Stimulated activated CD4-positive, alpha-beta T cell treated with anti-CD3 and anti-CD28 coated beads, Interleukin-1b, Interleukin-23, amount 100 ng/mL, for 1 hour (primary cell): ENCODE data around the gene NTN1.

Experiments used
- DNase-seq, 2 donors: peaks; one replicate each; pipeline ENCODE4 v3.0.0-alpha.2; 2020; ENCODE audit warnings: low read depth in 2 of 2

NTN1 gene

GRCh38 chr17:9195961-9196670, 174.8 kb downstream of the NTN1 start:
- DNase-seq, result no peak

DNA sequence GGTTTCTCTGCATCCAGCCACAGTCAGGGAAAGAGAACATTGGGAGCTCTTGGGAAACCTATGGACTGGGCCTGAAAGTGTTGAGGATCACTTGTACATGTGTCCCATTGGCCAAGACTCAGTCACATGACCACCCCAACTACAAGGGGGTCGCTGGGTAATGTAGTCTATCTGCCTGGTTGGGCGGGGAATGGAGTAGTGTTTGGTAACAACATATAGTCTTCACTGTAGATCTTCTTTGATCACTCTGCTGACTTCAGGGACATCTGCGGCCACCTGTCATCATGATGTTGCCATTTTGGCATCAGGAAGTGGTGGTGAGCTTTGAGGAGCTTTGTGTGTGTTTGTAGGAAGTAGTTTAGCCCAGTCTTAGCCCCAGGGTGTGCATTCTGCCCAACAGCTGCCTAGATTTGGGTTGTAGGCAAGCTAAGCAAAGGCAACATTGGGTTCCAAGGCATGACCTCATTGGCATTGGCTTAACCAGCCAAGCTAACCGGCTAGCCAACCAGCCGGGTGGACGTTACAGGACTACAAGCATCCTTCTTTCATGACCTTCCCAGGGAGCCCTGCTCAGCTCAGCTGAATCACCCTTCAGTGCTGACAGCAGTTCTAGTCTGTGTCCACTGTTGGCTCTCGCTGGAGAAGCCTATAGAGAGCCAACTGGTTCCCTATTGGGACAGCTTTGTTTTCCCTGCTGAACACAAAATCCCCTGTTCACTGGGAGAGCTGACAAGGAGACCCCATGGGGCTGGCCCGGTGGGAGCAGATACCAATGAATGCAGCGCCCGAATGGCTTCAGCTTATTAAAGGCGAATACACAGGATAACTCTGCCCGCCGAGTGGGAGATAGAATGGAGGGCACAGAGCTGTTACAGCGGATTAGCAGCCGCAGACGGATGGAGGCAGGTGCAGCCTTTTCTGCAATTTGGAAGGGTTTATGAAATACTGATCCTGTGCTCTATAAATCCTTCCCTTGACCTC, 178.6 kb downstream of the NTN1 start:
- no peak for DNase-seq

DNA sequence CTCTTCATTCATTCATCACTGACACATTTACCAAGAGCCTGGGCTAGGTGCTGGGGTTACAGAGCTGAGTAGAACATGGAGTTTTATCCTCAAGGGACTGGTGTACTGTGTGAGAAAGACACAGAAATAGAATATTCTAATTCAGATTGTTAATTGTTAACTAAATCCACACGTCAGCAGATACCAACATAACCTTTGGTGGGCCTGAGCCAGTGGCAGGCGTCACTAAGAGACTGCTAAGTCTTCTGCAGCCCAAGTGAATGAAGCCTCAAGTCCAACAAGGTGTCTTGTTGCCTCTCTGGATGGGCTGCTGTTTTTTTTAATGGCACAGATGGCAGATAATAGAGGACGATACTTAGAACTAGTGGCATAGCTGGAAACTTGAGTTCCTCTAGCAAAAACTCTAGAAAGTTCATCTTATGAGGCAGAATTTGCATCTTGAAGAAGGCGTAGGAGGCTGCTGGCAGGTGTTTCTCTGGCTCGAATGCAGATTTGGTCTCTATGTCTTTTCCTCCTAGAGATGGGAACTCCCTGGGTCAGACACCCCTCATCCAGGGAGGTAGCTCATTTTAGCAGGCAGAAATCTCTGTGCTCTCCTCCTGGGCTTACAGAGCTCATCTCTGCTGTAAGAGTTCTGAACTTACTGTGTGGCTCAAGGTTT, 179.5 kb downstream of the NTN1 start:
- no peak for DNase-seq

- no peak for DNase-seq
Measured at GRCh38 chr17:9202532-9202931, 181.2 kb downstream of the NTN1 start.

DNA sequence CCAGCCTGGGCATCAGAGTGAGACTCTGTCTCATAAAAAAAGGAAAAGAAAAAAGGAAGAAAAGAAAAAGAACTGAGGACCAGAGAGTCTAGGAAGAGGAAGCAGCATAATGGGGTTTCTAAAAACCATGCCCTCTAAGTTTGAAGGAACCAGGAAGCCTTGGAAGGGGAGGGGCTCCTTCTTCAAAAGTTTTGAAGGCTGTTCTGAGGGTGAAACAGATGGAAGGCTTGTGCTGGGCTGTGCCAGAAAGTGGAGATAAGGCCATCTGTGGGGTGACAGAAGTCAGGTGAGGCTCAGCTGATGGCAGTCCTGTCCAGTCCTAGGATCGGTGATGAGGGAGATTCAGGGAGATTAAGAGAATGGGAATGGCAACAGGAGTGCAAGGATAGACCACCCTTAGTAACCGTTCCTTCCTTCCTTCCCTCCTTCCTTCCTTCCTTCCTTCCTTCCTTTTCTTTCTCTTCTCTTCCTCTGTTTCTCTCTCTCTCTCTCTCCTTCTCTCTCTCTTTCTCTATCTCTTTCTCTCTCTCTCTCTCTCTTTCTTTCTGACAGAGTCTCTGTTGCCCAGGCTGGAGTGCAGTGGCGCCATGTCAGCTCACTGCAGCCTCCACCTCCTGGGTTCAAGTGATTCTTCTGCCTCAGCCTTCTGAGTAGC, 182.6 kb downstream of the NTN1 start:
- DNase-seq, result no peak

GRCh38 chr17:9204637-9205329, 183.5 kb downstream of the NTN1 start:
- DNase-seq, result no peak

DNA sequence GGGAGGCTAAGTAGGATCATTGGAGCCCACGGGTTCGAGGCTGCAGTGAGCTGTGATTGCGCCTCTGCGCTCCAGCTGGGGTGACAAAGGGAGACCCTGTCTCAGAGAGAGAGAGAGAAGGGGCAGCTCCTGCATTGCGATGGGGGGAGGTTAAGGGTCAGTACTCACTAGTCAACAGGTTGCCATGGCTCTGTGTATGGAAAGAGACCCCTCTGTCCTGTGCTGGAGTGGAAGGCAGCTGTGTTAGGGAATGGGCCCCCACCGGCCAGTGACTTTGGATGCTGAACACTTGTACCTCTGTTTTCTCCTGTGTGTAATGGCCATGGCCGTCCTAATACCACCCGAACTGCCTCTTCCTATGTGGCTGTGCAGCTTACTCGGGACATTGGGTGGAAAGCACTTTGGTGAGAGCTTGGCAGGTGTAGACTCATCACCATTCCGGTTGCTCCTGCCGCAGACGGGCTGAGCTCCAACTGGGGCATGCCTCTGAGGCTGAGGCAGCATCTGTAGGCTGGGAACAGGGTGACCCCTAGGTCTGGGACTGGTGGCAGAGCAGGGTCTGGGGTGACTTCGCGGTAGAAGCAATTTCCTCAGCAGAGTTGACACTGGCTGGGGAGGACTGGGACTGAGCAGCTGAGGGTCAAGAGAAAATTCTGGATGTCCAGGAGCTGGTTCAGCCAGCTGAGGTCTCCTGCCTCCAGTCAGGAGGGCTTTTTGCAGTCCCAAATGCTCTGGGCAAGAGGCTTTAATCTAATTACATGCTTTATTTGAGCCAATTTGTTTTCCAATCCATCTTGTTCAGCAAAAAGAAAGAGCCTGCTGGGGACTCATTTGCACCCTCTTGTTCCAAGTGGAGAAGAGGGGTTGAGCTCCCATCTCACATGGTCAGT, 184.5 kb downstream of the NTN1 start:
- no peak for DNase-seq

GRCh38 chr17:9206410-9206703, 185.0 kb downstream of the NTN1 start:
- no peak for DNase-seq

- DNase-seq, result no peak
Measured at GRCh38 chr17:9206741-9207332, 185.5 kb downstream of the NTN1 start.

DNA sequence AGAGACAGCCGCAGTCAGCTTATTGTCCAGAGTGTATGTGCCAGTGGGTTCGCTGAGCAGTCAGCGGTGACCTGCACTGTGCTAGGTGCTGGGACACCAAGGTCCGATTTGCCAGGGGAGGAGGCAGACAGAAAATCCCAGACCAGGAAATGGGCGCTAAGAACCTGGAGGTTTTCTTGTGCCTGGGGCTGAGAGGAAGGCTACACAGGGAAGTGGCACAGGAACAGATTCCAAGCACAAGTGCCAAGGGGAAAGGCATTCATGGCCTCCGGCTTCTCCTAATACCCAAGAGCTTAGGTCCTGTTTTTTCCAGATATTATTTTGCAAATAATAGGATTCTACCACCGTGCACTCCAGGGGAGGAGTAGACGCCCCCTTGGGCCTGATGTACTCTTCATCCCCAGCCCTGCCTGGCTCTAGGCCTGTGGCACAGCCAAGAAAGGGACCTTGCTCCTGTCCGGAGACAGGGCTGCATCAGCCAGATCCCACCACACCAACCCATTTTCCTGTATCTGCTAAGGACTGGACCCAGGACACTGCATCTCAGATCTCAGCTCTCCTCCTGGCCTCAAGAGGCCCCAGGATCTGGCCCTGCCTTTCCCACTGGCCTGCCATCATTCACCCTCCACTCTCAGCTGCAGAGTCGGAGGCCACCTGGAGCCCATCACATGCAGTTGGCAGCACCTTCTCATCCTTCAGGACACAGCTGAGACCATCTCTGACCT, 187.2 kb downstream of the NTN1 start:
- DNase-seq, result no peak

GRCh38 chr17:9209347-9209746, 188.0 kb downstream of the NTN1 start:
- DNase-seq, result no peak

GRCh38 chr17:9209781-9210370, 188.6 kb downstream of the NTN1 start:
- no peak for DNase-seq

DNA sequence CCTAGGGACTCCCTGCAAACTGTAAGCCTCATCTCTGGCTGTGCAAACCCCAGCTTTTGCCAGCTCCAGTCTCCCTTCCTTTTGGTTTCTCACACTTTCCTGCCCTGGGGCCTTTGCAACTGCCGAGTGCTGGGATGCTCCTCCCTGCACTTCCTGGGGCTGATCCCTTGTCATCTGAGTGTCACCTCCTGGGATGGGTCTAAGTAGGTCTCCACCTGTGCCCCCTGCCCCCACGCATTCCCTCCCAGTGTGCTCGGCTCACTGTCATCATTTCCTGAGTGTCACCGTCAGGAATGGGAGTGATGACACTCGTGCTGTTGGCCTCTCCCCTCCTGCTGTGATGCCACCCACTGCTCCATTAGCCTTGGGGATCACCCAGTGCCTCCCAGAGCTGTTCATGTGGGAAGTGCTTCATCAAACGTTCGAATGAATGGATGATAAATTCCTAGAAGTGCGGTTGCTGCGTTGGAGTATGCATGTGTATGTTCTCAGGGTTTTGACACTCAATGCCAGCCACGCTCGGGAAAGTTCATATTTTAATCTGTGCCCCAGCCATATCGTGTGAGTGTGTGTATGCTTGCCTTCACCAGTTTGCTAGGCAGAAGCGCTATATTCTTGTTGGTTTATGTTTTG, 189.9 kb downstream of the NTN1 start:
- no peak for DNase-seq

GRCh38 chr17:9212376-9213302, 191.3 kb downstream of the NTN1 start:
- DNase-seq, result no peak

GRCh38 chr17:9213303-9213640, 192.0 kb downstream of the NTN1 start:
- DNase-seq, result no peak

GRCh38 chr17:9215465-9215864, 194.2 kb downstream of the NTN1 start:
- DNase-seq, result no peak
